HL-60 (cell line): ENCODE data around the gene TBX15.

ENCODE experiments used
- CTCF ChIP-seq: IDR thresholded peaks from one replicate; pipeline ENCODE4 v1.5.1; 2011; ENCODE audit warnings: low read length, control low read depth, inconsistent platforms; ENCODE audit not compliant: insufficient read depth
- POLR2AphosphoS5 ChIP-seq: IDR thresholded peaks from 2 replicates; pipeline ENCODE4 v1.6.1; 2012; ENCODE audit warnings: low read depth

DNA sequence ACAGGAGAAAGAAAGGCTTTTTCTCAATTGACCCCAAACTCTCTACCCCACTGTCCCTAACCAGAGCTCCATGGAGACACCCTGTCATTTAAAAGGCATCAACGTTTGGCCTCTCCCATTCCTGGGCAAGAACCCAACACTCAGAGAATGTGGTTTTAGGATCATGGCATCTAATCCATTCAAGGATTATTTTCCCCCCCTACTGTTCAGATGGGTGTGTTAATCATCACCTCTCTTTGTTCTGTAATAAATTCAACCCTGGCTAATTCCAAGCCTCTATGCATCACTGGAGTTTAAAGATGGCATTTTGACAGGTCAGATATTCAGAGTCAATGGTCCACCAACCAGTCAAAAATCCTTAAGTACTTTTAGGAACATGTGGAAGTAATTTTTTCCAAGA is 42.7 kb downstream of the TBX15 start:
- TF ChIP-seq CTCF (no peak), POLR2AphosphoS5 (no peak)
